Left lung (tissue), 10 donors: ENCODE measurements around the gene CCDC57. TPM values are rescaled to one million over a fixed set of nuclear protein-coding genes. Genes with fewer than 3 reads are reported as not detected.
A peak's percentile ranks its signal among the peaks of the same experiment; 100 is the strongest.

Experiments
- ATAC-seq: fragments of 200-7000 bp; cut with Tn5 transposase; one replicate; pipeline ENCODE4 v1.9.1; 2020; ENCODE audit warnings: moderate library complexity
- DNase-seq, 4 donors: peaks; one replicate each; pipeline ENCODE4 v3.0.0-alpha.2; 2013 to 2020
- H3K27ac ChIP-seq, 2 donors: fragments of 200-600 bp; sonication (generic) in 1 of 2; one replicate each; pipeline versions ENCODE4 v1.5.0 to v1.8.0; 2020 to 2021
- H3K27me3 ChIP-seq, 2 donors: fragments of 200-600 bp; sonication (generic) in 1 of 2; one replicate each; pipeline versions ENCODE4 v1.5.0 to v1.8.0; 2020 to 2021
- H3K36me3 ChIP-seq, 2 donors: fragments of 200-600 bp; sonication (generic) in 1 of 2; one replicate each; pipeline versions ENCODE4 v1.5.0 to v1.8.0; 2020 to 2021
- H3K4me1 ChIP-seq, 2 donors: fragments of 200-600 bp; one replicate each; pipeline ENCODE4 v1.8.0; 2021
- H3K4me3 ChIP-seq, 2 donors: fragments of 200-600 bp; sonication (generic) in 1 of 2; one replicate each; pipeline versions ENCODE4 v1.5.0 to v1.8.0; 2020 to 2021; ENCODE audit warnings: mild to moderate bottlenecking in 1 of 2
- H3K9me3 ChIP-seq, 2 donors: fragments of 200-600 bp; sonication (generic) in 1 of 2; one replicate each; pipeline versions ENCODE4 v1.5.0 to v1.8.0; 2020 to 2021
- intact Hi-C, 2 donors: fragments of 100-400 bp; cut with DNase I; formaldehyde crosslinking; loops; one replicate each; pipeline versions ENCODE4 v1.11.2 to v1.14.2; 2022
- polyA plus RNA-seq, 6 donors: library from polyadenylated mRNA; unstranded; fragments of 120-200 nt; gene quantifications; one replicate each; pipeline ENCODE4 v1.2.1, GENCODE V29; 2013; ENCODE audit not compliant: insufficient read length in 6 of 6
- total RNA-seq, 2 donors: library from RNA; stranded (reverse); fragmentation: NEBNext Ultra II Directional; extraction: Animal tissue kit (Norgen Biotek cat#: 25700); gene quantifications; one replicate each; pipeline ENCODE4 v1.2.1, GENCODE V29; 2021
- TF ChIP-seq, protein P1 (sequence below), 2 donors: fragments of 200-600 bp; sonication (generic) in 1 of 2; IDR thresholded peaks; one replicate each; pipeline versions ENCODE4 v1.5.0 to v1.8.0; 2021; ENCODE audit warnings: antibody characterized with exemption in 2 of 2
- donor health status: DM: no; HTN: yes; CAD: no.
- donor health status: DM: no; HTN: no; CAD: no.

Gene CCDC57
- total and polyA plus RNA-seq, 8 donors: 41.7 to 73.4 (median 59.8) TPM

DNA sequence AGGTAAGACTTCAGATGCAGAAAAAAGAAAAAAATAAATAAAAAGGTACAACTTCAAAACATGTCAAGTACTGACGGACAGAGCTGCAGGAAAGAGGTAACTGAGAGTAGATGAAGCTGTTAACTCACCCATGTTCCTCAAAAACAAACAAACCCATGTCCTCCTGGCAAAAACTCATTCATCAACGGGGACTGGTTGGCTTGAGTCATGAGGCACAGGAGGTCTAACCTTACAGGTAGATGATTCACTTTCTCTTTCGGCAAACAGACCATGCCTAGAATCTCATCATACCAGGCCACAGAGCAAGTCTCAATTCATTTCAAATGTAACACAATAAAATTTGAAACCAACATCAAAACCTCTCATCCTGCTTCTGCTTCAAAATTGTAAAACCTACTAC lies 102.3 kb downstream of the CCDC57 start:
- ATAC-seq (peak; percentile 2), DNase-seq (no peak)
- Histone ChIP-seq H3K27ac (no peak overlapping the region), H3K36me3 (peaks cover 0 to 8% of the 10 kb centered on the region in 2 donors), H3K9me3 (no peaks in the 10 kb centered on the region), H3K4me1 (peaks cover 22 to 30% of the 10 kb centered on the region in 2 donors), H3K27me3 (no peaks in the 10 kb centered on the region), H3K4me3 (no peak overlapping the region)
- TF ChIP-seq, protein P1, sequence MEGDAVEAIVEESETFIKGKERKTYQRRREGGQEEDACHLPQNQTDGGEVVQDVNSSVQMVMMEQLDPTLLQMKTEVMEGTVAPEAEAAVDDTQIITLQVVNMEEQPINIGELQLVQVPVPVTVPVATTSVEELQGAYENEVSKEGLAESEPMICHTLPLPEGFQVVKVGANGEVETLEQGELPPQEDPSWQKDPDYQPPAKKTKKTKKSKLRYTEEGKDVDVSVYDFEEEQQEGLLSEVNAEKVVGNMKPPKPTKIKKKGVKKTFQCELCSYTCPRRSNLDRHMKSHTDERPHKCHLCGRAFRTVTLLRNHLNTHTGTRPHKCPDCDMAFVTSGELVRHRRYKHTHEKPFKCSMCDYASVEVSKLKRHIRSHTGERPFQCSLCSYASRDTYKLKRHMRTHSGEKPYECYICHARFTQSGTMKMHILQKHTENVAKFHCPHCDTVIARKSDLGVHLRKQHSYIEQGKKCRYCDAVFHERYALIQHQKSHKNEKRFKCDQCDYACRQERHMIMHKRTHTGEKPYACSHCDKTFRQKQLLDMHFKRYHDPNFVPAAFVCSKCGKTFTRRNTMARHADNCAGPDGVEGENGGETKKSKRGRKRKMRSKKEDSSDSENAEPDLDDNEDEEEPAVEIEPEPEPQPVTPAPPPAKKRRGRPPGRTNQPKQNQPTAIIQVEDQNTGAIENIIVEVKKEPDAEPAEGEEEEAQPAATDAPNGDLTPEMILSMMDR (IDR thresholded peaks at IDR 0.05): no peak
- intact Hi-C loops: no loop called here

DNA sequence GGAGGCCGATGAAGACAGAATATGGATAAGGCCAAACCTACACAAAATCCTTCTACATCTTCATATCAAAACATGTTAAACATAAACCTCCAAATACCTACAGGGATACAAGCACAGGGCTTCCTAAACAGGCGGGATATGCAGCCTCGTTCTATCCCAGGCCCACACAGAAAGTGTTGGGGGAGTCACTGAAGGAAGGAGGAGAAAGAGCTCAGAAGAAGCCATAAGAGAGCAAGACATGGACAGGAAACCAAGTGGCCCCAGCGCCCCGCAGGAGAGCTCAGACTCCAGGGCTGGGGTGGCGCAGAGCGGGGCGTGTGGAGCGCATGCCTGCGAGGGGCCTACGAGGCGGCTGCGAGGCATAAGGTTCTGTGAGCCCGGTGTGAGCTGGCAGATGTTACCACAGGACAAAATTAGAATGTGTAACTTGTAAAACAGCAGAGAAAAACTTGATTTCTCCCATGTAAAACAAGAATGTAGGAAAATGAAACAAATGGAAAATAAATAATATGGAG lies 103.6 kb downstream of the CCDC57 start:
- ATAC-seq: no peak
- no peak overlapping the region for H3K27ac ChIP-seq
- intact Hi-C loops: no loop called here
- no peak overlapping the region for H3K4me3 ChIP-seq
- no peaks in the 10 kb centered on the region for H3K9me3 ChIP-seq
- TF ChIP-seq, protein P1 (IDR thresholded peaks at IDR 0.05): no peak
- no peak for DNase-seq
- H3K36me3 ChIP-seq: peaks cover 0 to 8% of the 10 kb centered on the region in 2 donors
- H3K4me1 ChIP-seq: peaks cover 27 to 43% of the 10 kb centered on the region in 2 donors
- no peaks in the 10 kb centered on the region for H3K27me3 ChIP-seq

DNA sequence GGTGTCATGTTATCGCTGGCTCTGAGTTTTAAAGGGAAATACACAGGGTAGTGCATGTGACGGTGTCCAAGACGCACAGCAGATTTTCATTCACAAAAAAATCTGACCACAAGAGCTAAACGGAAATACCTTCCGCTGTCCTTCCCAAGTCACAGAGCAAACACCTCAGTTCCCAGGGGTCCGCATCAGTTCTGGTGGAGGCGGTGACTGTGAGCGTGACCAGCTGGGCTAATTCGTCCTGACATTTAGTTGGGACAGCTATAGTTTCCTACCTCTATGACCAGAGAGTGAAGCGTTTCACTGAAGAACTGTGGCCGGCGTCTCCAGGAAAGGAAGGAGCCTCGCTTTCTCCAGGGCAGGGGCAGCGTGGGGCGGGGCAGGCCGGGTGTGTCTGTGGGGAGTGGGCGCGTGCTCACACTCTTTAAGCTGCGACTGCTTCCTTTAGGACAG lies 104.1 kb downstream of the CCDC57 start:
- intact Hi-C loops: no loop called here
- DNase-seq (no peak), ATAC-seq (no peak)
- peaks cover 0 to 8% of the 10 kb centered on the region in 2 donors for H3K36me3 ChIP-seq
- no peak overlapping the region for H3K27ac ChIP-seq
- TF ChIP-seq, protein P1 (IDR thresholded peaks at IDR 0.05): no peak
- no peak overlapping the region for H3K4me3 ChIP-seq
- peaks cover 32 to 48% of the 10 kb centered on the region in 2 donors for H3K4me1 ChIP-seq
- no peaks in the 10 kb centered on the region for H3K9me3 ChIP-seq
- no peaks in the 10 kb centered on the region for H3K27me3 ChIP-seq

DNA sequence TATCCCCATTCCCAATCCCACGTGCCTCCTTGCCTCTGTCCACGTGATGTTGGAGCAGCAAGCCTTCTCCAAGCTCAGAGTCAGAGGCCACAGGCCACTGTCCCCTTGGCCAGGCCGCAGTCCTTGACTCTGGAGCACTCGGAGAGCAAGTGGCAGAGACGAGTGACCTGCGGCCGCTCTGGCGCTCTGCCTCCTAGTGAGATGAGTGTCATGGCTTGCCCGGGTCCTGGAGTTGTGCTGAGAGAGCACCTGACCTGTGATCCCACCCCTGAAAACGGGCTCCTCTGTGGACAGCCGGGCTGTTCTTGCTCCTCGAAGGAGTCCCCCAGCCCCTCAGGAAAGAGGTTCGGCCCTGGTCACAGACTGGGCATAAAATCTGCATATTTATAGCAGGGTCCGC lies 104.6 kb downstream of the CCDC57 start:
- no peak for ATAC-seq
- no peak overlapping the region for H3K27ac ChIP-seq
- H3K4me1 ChIP-seq: peaks cover 32 to 53% of the 10 kb centered on the region in 2 donors
- H3K27me3 ChIP-seq: no peaks in the 10 kb centered on the region
- no peak overlapping the region for H3K4me3 ChIP-seq
- intact Hi-C loops: no loop called here
- H3K9me3 ChIP-seq: no peaks in the 10 kb centered on the region
- DNase-seq: peak in 1 of 4 donors; percentile 80
- TF ChIP-seq, protein P1 (IDR thresholded peaks at IDR 0.05): no peak
- peaks cover 0 to 8% of the 10 kb centered on the region in 2 donors for H3K36me3 ChIP-seq

DNA sequence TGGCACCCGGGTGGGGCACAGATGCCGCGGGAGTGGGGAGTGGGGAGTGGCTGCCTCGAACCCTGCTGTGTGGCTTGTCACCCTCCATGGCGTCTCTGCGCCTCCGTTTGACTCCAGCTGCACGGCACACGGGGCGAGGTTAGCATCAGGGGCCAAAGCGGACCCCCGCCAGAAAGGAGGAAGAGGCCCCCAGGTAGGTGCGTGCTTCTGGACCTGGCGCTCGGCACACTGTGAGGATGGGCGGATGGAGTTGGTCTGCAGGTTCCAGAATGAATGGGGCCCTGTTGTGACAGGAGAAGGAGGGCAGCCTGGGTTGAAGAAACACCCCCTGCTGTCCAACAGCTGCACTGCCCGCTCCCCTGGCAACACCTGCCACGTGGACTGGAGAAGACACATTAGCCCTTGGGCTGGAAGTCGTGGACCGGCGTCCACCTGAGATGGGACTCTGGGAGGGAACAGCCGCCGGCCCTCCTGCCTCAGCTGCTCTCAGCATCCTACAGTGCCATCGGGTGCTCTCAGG lies 105.2 kb downstream of the CCDC57 start:
- H3K27ac ChIP-seq: peak overlapping the region; percentile 84 to 87
- H3K4me3 ChIP-seq: no peak overlapping the region
- no peak for DNase-seq
- intact Hi-C loops: no loop called here
- peaks cover 0 to 6% of the 10 kb centered on the region in 2 donors for H3K36me3 ChIP-seq
- no peaks in the 10 kb centered on the region for H3K9me3 ChIP-seq
- peaks cover 31 to 56% of the 10 kb centered on the region in 2 donors for H3K4me1 ChIP-seq
- ATAC-seq: no peak
- H3K27me3 ChIP-seq: no peaks in the 10 kb centered on the region
- TF ChIP-seq, protein P1 (IDR thresholded peaks at IDR 0.05): no peak
